HG03095 (cell line): Measurements from ENCODE around the gene SSH2.

Experiments used
- ATAC-seq: cut with Tn5 transposase; IDR thresholded peaks from one replicate; pipeline ENCODE4 v1.9.1; 2021; ENCODE audit warnings: moderate library complexity; ENCODE audit not compliant: unreplicated experiment

SSH2 gene

GRCh38 chr17:29615048-29615385, 315.0 kb downstream of the SSH2 start:
- no peak for ATAC-seq

GRCh38 chr17:29614349-29615047, 315.5 kb downstream of the SSH2 start:
- ATAC-seq: no peak

GRCh38 chr17:29613856-29614255, 316.2 kb downstream of the SSH2 start:
- ATAC-seq: no peak

- ATAC-seq: no peak
Observed at GRCh38 chr17:29613352-29613837, 316.6 kb downstream of the SSH2 start.

- no peak for ATAC-seq
Observed at GRCh38 chr17:29612404-29613280, 317.4 kb downstream of the SSH2 start.

- no peak for ATAC-seq
Observed at GRCh38 chr17:29612094-29612403, 318.0 kb downstream of the SSH2 start.

- ATAC-seq: no peak
Observed at GRCh38 chr17:29611351-29612093, 318.5 kb downstream of the SSH2 start.

- no peak for ATAC-seq
Observed at GRCh38 chr17:29610395-29610794, 319.6 kb downstream of the SSH2 start.

GRCh38 chr17:29608986-29609385, 321.0 kb downstream of the SSH2 start:
- ATAC-seq: no peak

GRCh38 chr17:29607557-29608195, 322.4 kb downstream of the SSH2 start:
- ATAC-seq: no peak

- no peak for ATAC-seq
Observed at GRCh38 chr17:29603109-29603674, 326.8 kb downstream of the SSH2 start.

GRCh38 chr17:29597361-29598172, 332.5 kb downstream of the SSH2 start:
- ATAC-seq: no peak

- no peak for ATAC-seq
Observed at GRCh38 chr17:29596811-29597210, 333.2 kb downstream of the SSH2 start.

GRCh38 chr17:29595943-29596774, 333.9 kb downstream of the SSH2 start:
- ATAC-seq: no peak

GRCh38 chr17:29595107-29595942, 334.7 kb downstream of the SSH2 start:
- no peak for ATAC-seq

GRCh38 chr17:29594519-29595090, 335.4 kb downstream of the SSH2 start:
- no peak for ATAC-seq

- ATAC-seq: no peak
Observed at GRCh38 chr17:29593591-29594518, 336.2 kb downstream of the SSH2 start.
